ENCODE results near the gene LNP1. TPM values are rescaled to one million over a fixed set of nuclear protein-coding genes. Genes with fewer than 3 reads are reported as not detected.

LNP1 gene
- total and polyA plus RNA-seq, 9 donors = 2.4 to 7.9 (median 4.4) TPM

DNA sequence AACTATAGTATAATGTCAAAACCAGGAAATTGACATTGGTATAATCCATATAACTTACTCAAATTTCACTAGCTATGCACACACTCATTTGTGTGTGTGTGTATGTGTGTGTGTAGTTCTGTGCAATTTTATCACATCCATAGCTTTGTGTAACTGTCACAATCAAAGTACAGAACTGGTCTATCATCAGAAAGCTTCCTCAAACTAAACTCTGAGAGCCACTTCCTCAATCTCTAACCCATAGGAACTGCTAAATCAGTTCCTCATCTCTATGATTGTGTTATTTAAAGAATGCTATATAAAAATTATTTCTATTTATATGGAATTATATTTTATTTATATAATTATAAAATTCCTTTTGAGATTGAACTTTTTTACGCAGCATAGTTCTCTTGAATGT lies 18.1 kb downstream of the LNP1 start:
- intact Hi-C loops (cut with DNase I) = no loop called here
- Histone ChIP-seq H3K27ac (no peak overlapping the region), H3K27me3 (no peaks in the 10 kb centered on the region), H3K4me3 (no peak overlapping the region), H3K4me1 (ENCODE audit: insufficient read depth) (no peaks in the 10 kb centered on the region), H3K36me3 (no peaks in the 10 kb centered on the region), H3K9me3 (no peaks in the 10 kb centered on the region)
- no peak for DNase-seq
- WGBS, 3 donors = 93 to 98% (median 98%) methylated on average over 1 of the region's 1 CpG
- TF ChIP-seq EP300 (IDR thresholded peaks at IDR 0.05) (no peak), POLR2A (IDR thresholded peaks at IDR 0.05) (no peak)
- TF ChIP-seq, protein P1, sequence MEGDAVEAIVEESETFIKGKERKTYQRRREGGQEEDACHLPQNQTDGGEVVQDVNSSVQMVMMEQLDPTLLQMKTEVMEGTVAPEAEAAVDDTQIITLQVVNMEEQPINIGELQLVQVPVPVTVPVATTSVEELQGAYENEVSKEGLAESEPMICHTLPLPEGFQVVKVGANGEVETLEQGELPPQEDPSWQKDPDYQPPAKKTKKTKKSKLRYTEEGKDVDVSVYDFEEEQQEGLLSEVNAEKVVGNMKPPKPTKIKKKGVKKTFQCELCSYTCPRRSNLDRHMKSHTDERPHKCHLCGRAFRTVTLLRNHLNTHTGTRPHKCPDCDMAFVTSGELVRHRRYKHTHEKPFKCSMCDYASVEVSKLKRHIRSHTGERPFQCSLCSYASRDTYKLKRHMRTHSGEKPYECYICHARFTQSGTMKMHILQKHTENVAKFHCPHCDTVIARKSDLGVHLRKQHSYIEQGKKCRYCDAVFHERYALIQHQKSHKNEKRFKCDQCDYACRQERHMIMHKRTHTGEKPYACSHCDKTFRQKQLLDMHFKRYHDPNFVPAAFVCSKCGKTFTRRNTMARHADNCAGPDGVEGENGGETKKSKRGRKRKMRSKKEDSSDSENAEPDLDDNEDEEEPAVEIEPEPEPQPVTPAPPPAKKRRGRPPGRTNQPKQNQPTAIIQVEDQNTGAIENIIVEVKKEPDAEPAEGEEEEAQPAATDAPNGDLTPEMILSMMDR (IDR thresholded peaks at IDR 0.05) = no peak

DNA sequence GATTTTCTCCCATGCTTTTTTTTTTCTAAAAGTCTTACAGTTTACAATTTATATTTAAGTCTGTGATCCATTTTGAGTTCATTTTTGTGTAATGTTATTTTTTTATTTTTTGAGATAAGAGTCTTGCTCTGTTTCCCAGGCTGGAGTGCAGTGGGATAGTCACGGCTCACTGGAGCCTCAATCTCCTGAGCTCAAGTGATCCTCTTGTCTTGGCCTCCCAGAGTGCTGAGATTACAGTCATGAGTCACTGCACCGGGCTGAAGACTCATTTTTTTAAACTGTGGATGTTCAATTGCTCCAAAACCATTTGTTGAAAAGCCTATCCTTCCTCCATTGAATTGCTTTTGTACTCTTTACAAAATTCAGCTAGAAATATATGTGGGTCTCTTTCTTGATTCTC lies 19.5 kb downstream of the LNP1 start:
- Histone ChIP-seq H3K9me3 (no peaks in the 10 kb centered on the region), H3K4me1 (ENCODE audit: insufficient read depth) (no peaks in the 10 kb centered on the region), H3K27me3 (no peaks in the 10 kb centered on the region), H3K4me3 (no peak overlapping the region), H3K27ac (no peak overlapping the region), H3K36me3 (no peaks in the 10 kb centered on the region)
- TF ChIP-seq, protein P1 (IDR thresholded peaks at IDR 0.05) = no peak
- no peak for TF ChIP-seq EP300 (IDR thresholded peaks at IDR 0.05)
- TF ChIP-seq POLR2A (IDR thresholded peaks at IDR 0.05) = no peak
- intact Hi-C loops (cut with DNase I) = no loop called here
- no peak for DNase-seq
- 77 to 84% (median 83%) methylated on average over 2 of the region's 2 CpGs for WGBS, 3 donors

DNA sequence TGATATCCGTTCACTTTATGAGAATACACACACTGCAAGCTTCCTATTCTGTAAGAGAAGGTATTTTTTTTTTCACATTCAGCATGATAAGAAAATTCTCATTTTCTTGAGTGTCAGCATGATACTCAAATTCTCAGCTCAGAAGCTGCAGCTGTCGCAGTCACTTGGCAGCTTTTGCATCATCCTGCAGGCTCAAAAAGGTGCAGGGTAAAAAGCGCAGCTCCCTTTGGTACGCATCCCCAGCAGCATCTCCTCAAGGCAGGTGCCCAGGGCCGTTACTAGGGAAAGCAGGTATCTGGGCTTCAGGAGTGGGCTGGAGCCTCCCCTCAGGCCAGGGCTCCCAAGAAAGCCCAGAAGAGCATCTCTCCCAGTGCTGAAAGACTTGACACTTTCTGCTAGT lies 22.3 kb downstream of the LNP1 start:
- intact Hi-C loops (cut with DNase I) = no loop called here
- 90 to 96% (median 95%) methylated on average over 5 of the region's 5 CpGs for WGBS, 3 donors
- Histone ChIP-seq H3K9me3 (no peaks in the 10 kb centered on the region), H3K27ac (no peak overlapping the region), H3K4me1 (ENCODE audit: insufficient read depth) (no peaks in the 10 kb centered on the region), H3K36me3 (no peaks in the 10 kb centered on the region), H3K4me3 (no peak overlapping the region), H3K27me3 (no peaks in the 10 kb centered on the region)
- DNase-seq = no peak
- no peak for TF ChIP-seq POLR2A (IDR thresholded peaks at IDR 0.05)
- TF ChIP-seq EP300 (IDR thresholded peaks at IDR 0.05) = no peak
- TF ChIP-seq, protein P1 (IDR thresholded peaks at IDR 0.05) = no peak

DNA sequence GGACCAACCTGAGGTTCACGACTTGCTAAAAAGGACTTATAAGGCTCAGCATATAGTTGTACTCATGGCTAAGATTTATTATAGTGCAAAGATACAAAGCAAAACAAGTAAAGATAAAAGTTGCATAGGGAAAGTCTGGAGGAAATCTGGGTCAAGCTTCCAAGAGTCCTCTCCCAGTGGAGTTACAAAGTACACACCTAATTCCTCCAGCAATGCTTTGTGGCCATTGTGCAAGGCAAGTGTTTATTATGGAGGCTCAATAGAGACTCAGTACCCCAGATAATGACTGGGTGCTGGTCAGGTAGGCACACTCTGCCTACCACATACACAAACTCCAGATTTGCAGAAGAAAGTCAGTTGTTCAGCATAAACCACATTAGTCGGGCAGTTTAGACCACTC lies 22.9 kb downstream of the LNP1 start:
- intact Hi-C loops (cut with DNase I) = no loop called here
- H3K4me3 ChIP-seq = no peak overlapping the region
- no peaks in the 10 kb centered on the region for H3K9me3 ChIP-seq
- no peak overlapping the region for H3K27ac ChIP-seq
- no peaks in the 10 kb centered on the region for H3K36me3 ChIP-seq
- no peaks in the 10 kb centered on the region for H3K27me3 ChIP-seq
- no peak for DNase-seq
- TF ChIP-seq, protein P1 (IDR thresholded peaks at IDR 0.05) = no peak
- no peak for TF ChIP-seq POLR2A (IDR thresholded peaks at IDR 0.05)
- no peak for TF ChIP-seq EP300 (IDR thresholded peaks at IDR 0.05)
- H3K4me1 ChIP-seq (ENCODE audit: insufficient read depth) = no peaks in the 10 kb centered on the region
- WGBS, 3 donors = 87 to 88% (median 88%) methylated on average over 2 of the region's 2 CpGs

DNA sequence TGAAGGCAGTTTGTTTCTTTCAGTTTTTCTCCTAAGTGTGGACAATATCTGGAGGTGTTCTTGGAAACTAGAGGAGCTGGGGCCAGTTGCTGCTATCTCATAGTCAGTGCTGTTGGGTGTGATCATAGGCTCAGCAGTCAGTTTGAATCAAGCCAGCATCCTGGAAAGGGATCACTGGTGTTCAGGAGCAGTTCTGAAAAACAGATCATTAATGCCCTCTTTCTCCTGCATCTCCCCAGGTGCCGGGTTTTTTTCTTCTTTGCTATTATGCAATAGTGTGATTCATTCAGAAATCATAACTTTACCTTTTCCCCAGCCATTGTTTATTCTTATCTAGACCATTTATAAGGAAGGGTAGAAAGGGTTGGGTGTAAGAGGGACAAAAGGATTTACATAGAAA lies 24.0 kb downstream of the LNP1 start:
- no peaks in the 10 kb centered on the region for H3K36me3 ChIP-seq
- no peak for TF ChIP-seq EP300 (IDR thresholded peaks at IDR 0.05)
- TF ChIP-seq, protein P1 (IDR thresholded peaks at IDR 0.05) = no peak
- no peak for TF ChIP-seq POLR2A (IDR thresholded peaks at IDR 0.05)
- no peaks in the 10 kb centered on the region for H3K27me3 ChIP-seq
- 66 to 83% (median 73%) methylated on average over 1 of the region's 1 CpG for WGBS, 3 donors
- no peaks in the 10 kb centered on the region for H3K4me1 ChIP-seq (ENCODE audit: insufficient read depth)
- intact Hi-C loops (cut with DNase I) = no loop called here
- H3K27ac ChIP-seq = no peak overlapping the region
- no peak overlapping the region for H3K4me3 ChIP-seq
- H3K9me3 ChIP-seq = no peaks in the 10 kb centered on the region
- no peak for DNase-seq

All from ovary (tissue), 9 donors.